ENCODE results near the gene UMODL1. TPM values are rescaled to one million over a fixed set of nuclear protein-coding genes. Genes with fewer than 3 reads are reported as not detected.

Gene UMODL1
- total and polyA plus RNA-seq, 8 donors: under 0.01 TPM; not detected in 7

DNA sequence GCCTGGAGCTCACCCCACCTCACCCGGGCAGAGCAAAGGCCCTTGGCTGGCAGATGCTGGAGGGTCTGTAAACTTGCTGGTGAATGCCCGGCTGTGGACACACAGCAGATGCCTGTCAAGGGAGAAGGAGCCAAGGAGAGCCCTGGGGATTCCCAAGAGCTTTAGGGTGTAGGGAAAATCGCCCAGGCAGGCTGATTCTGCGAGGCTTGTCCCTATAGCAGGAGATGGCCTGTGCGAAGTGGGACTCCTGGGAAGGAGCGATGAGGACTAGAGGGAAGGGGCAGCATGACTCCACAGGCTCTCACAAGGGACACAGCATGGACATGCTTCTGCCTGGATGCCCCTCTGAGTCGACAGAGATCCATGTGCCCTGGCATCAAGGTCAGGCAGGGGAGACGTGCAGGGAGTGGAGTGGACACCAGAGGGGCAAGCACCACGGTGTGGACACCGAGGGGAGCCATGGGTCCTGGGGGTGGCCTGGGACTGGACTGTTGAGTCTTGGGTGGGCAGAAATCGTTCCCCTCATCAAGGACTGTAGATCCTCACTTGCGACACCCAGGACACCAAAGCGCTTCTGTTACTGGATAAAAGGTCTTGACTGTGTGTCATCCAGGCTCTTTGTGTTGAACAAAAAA is 76.4 kb downstream of the UMODL1 start:
- WGBS, 5 donors: 79 to 91% (median 86%) methylated on average over 13 of the region's 13 CpGs
- Histone ChIP-seq H3K27me3 (peaks cover 0 to 3% (median 0%) of the 10 kb centered on the region in 3 donors), H3K27ac (no peak overlapping the region), H3K4me3 (no peak overlapping the region), H3K36me3 (no peaks in the 10 kb centered on the region), H3K4me1 (peaks cover 0 to 19% (median 13%) of the 10 kb centered on the region in 4 donors), H3K9me3 (no peaks in the 10 kb centered on the region)
- no peak for DNase-seq
- intact Hi-C loops (cut with DNase I; ENCODE audit: low total_unique reads): loop anchor here (5.0 kb wide), 1 partner anchor 105 kb away; no protein-coding TSS in a partner anchor
- TF ChIP-seq POLR2AphosphoS5 (IDR thresholded peaks at IDR 0.05) (no peak), EP300 (IDR thresholded peaks at IDR 0.05) (no peak), CTCF (IDR thresholded peaks at IDR 0.05) (no peak), POLR2A (IDR thresholded peaks at IDR 0.05) (no peak)

DNA sequence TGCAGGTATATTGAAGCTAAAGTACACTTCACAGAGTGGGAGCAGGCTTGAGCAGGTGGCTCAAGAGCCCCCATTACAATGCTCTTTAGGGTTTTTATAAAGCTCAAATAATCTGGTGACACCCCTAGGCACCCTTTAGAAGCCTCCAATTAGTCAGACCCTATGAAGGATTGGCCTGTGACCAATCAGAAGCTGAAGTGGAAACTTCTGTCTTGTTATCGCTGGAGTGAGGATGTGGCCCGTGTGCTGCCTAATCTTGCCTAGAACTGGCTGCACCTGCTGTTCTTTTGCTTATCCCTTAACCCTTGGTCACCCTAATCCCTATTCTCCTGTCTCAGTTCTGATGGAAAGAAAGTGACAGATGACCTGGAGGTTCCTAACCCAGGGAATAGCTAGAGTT is 77.0 kb downstream of the UMODL1 start:
- H3K9me3 ChIP-seq: no peaks in the 10 kb centered on the region
- 18 to 37% (median 25%) methylated on average over 2 of the region's 2 CpGs for WGBS, 5 donors
- no peak for DNase-seq
- TF ChIP-seq POLR2AphosphoS5 (IDR thresholded peaks at IDR 0.05): no peak
- no peak for TF ChIP-seq CTCF (IDR thresholded peaks at IDR 0.05)
- no peak for TF ChIP-seq POLR2A (IDR thresholded peaks at IDR 0.05)
- no peak for TF ChIP-seq EP300 (IDR thresholded peaks at IDR 0.05)
- no peak overlapping the region for H3K27ac ChIP-seq
- H3K4me1 ChIP-seq: peaks cover 0 to 19% (median 13%) of the 10 kb centered on the region in 4 donors
- H3K27me3 ChIP-seq: peaks cover 0 to 3% (median 0%) of the 10 kb centered on the region in 3 donors
- H3K4me3 ChIP-seq: no peak overlapping the region
- intact Hi-C loops (cut with DNase I; ENCODE audit: low total_unique reads): loop anchor here (5.0 kb wide), 1 partner anchor 104 kb away; no protein-coding TSS in a partner anchor
- H3K36me3 ChIP-seq: no peaks in the 10 kb centered on the region

DNA sequence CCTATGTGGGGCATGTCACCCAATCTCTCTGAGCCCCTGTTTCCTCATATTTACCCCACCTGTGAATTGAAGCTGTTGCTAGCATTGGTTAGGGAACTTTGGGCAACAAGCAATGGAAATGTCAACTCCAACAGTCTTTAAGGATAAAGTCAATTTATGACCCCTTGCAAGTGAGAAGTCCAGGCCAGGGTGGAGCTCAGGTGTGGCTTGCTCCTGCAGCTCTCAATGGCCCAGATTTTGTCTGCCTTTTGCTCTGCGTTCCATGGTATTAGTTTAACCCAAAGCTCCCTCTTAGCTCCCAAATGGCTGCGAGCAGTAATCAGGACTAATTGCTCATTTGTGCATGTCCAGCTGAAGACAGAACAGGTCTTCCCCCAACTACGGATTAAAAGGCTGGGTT is 77.5 kb downstream of the UMODL1 start:
- WGBS, 5 donors: 81 to 96% (median 92%) methylated on average over 3 of the region's 3 CpGs
- Histone ChIP-seq H3K9me3 (no peaks in the 10 kb centered on the region), H3K27ac (no peak overlapping the region), H3K4me1 (peaks cover 0 to 19% (median 13%) of the 10 kb centered on the region in 4 donors), H3K4me3 (no peak overlapping the region), H3K36me3 (no peaks in the 10 kb centered on the region), H3K27me3 (peaks cover 0 to 3% (median 0%) of the 10 kb centered on the region in 3 donors)
- TF ChIP-seq POLR2A (IDR thresholded peaks at IDR 0.05) (no peak), POLR2AphosphoS5 (IDR thresholded peaks at IDR 0.05) (no peak), EP300 (IDR thresholded peaks at IDR 0.05) (no peak), CTCF (IDR thresholded peaks at IDR 0.05) (no peak)
- intact Hi-C loops (cut with DNase I; ENCODE audit: low total_unique reads): loop anchor here (5.0 kb wide), 1 partner anchor 104 kb away; no protein-coding TSS in a partner anchor
- DNase-seq: no peak

GRCh38 chr21:42149656-42150473 is 78.7 kb downstream of the UMODL1 start:
- intact Hi-C loops (cut with DNase I; ENCODE audit: low total_unique reads): loop anchor here (5.0 to 10.0 kb wide), 2 partner anchors 102 to 295 kb away; no protein-coding TSS in a partner anchor

More at GRCh38 chr21:42149656-42150473, 78.7 kb downstream of the UMODL1 start:
- no peak overlapping the region for H3K27ac ChIP-seq
- no peak overlapping the region for H3K4me3 ChIP-seq
- no peak for DNase-seq
- peaks cover 0 to 19% (median 13%) of the 10 kb centered on the region in 4 donors for H3K4me1 ChIP-seq
- H3K27me3 ChIP-seq: peaks cover 0 to 3% (median 0%) of the 10 kb centered on the region in 3 donors
- no peaks in the 10 kb centered on the region for H3K9me3 ChIP-seq
- 89 to 97% (median 94%) methylated on average over 17 to 21 of the region's 21 CpGs for WGBS, 5 donors
- no peaks in the 10 kb centered on the region for H3K36me3 ChIP-seq
- TF ChIP-seq EP300 (IDR thresholded peaks at IDR 0.05) (no peak), CTCF (IDR thresholded peaks at IDR 0.05) (no peak), POLR2A (IDR thresholded peaks at IDR 0.05) (no peak), POLR2AphosphoS5 (IDR thresholded peaks at IDR 0.05) (no peak)

Data from stomach (tissue), 9 donors.